OCI-LY1 (cell line): Measurements from ENCODE around the gene ANKS4B.

Experiments used
- CTCF ChIP-seq: fragments of 200-600 bp; sonication (generic), shearing (Covaris generic); IDR thresholded peaks from 2 replicates; pipeline ENCODE4 v1.5.1; 2017; ENCODE audit warnings: mild to moderate bottlenecking, antibody characterized with exemption, low read length, moderate library complexity, mixed read lengths
- EZH2 ChIP-seq: fragments of 200-600 bp; sonication (generic), shearing (Covaris generic); IDR thresholded peaks from 2 replicates; pipeline ENCODE4 v1.8.0; 2017; ENCODE audit warnings: borderline replicate concordance, mixed run types, mild to moderate bottlenecking, antibody characterized with exemption, low read length, moderate library complexity, mixed read lengths

- TF ChIP-seq CTCF (no peak), EZH2 (no peak)
Observed at GRCh38 chr16:21236831-21237230, 3.3 kb downstream of the ANKS4B start.
